ENCODE data around the gene CROCC. TPM values are rescaled to one million over a fixed set of nuclear protein-coding genes. Genes with fewer than 3 reads are reported as not detected.

The CROCC gene
- polyA plus RNA-seq, 2 of the 4 experiments (the other 2 are of a cell fraction), result 4.4 to 10.6 TPM

DNA sequence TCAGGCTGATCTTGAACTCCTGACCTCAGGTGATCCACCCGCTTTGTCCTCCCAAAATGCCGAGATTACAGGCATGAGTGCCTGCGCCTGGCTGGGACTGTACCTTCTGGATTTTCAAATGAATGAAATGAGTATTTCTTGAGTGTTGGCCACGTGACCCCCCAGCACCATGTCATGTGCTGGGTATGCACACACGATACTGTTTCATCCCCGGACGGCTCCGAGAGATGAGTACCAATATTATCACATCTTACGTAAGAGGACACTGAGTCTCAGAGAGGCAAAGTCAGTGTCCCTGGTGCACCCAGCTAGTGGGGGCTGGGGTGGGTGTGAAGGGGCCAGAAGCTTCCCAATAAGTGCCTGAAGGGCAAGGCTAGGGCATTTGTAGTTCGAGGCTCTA lies 780 bp upstream of the CROCC start:
- ChIA-PET POLR2A (no interaction called here), CTCF (interaction anchor here (1.6 kb wide), 1 partner anchor 31 kb away, joined by 3 read pairs; no protein-coding TSS in a partner anchor)
- Histone ChIP-seq H3K27ac (no peak overlapping the region), H3K4me1 (no peaks in the 10 kb centered on the region), H3K9me3 (no peaks in the 10 kb centered on the region), H3K4me3 (no peak overlapping the region), H3K4me2 (no peak overlapping the region)
- ATAC-seq (no peak), DNase-seq (ENCODE audit: low read depth in 1 of 2, low spot score in 1 of 2) (no peak), FAIRE-seq (no peak)
- TF ChIP-seq HDAC2 (IDR thresholded peaks at IDR 0.05), result no peak
- TF ChIP-seq, protein P1, sequence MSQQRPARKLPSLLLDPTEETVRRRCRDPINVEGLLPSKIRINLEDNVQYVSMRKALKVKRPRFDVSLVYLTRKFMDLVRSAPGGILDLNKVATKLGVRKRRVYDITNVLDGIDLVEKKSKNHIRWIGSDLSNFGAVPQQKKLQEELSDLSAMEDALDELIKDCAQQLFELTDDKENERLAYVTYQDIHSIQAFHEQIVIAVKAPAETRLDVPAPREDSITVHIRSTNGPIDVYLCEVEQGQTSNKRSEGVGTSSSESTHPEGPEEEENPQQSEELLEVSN (IDR thresholded peaks at IDR 0.05; ENCODE audit: borderline replicate concordance, low read depth), result no peak
- no peak for TF ChIP-seq MAZ (IDR thresholded peaks at IDR 0.05; ENCODE audit: borderline replicate concordance, low read depth, low read length)
- TF ChIP-seq BHLHE40 (IDR thresholded peaks at IDR 0.05; ENCODE audit: low read depth, low read length), result no peak
- no peak for TF ChIP-seq EHF (CRISPR knock-in tag; IDR thresholded peaks at IDR 0.05)
- no peak for TF ChIP-seq RCOR1 (IDR thresholded peaks at IDR 0.05; ENCODE audit: low read depth, low read length)
- TF ChIP-seq JUN (IDR thresholded peaks at IDR 0.05), result no peak
- TF ChIP-seq, protein P2, sequence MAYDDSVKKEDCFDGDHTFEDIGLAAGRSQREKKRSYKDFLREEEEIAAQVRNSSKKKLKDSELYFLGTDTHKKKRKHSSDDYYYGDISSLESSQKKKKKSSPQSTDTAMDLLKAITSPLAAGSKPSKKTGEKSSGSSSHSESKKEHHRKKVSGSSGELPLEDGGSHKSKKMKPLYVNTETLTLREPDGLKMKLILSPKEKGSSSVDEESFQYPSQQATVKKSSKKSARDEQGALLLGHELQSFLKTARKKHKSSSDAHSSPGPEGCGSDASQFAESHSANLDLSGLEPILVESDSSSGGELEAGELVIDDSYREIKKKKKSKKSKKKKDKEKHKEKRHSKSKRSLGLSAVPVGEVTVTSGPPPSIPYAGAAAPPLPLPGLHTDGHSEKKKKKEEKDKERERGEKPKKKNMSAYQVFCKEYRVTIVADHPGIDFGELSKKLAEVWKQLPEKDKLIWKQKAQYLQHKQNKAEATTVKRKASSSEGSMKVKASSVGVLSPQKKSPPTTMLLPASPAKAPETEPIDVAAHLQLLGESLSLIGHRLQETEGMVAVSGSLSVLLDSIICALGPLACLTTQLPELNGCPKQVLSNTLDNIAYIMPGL (CRISPR knock-in tag; IDR thresholded peaks at IDR 0.05; ENCODE audit: borderline replicate concordance), result no peak
- no peak for TF ChIP-seq ZSCAN20 (CRISPR knock-in tag; IDR thresholded peaks at IDR 0.05)
- TF ChIP-seq EHMT2 (IDR thresholded peaks at IDR 0.05; ENCODE audit: low read depth), result no peak
- 84% methylated on average over 10 of the region's 10 CpGs for WGBS (ENCODE audit: missing lambda C conversion rate)

DNA sequence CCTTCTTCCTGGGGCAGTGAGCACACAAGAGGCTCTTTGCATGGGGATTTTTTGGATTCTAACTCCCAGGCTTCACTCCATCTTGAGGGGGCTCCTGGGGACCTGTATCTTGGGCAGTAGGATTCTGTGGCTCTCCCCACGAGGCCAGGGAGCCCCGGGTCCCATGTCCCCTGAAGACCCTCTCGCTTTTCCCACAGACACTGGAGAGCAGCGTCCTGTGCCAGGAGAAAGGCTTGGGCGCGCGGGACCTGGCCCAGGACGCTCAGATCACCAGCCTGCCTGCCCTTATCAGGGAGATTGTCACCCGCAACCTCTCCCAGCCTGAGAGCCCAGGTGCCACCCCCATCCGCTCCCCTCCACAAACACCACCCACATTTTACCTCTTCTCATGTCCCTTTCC lies 735 bp downstream of the CROCC start:
- ChIA-PET POLR2A (no interaction called here), CTCF (interaction anchor here (1.0 kb wide), 1 partner anchor 42 kb away, joined by 3 read pairs; no protein-coding TSS in a partner anchor)
- H3K4me2 ChIP-seq, result no peak overlapping the region
- DNase-seq (ENCODE audit: low read depth in 1 of 2, low spot score in 1 of 2), result no peak
- FAIRE-seq, result no peak
- H3K27ac ChIP-seq, result no peak overlapping the region
- H3K4me3 ChIP-seq, result no peak overlapping the region
- no peak for ATAC-seq
- H3K4me1 ChIP-seq, result no peaks in the 10 kb centered on the region
- no peak for TF ChIP-seq HOXA7 (CRISPR knock-in tag; IDR thresholded peaks at IDR 0.05)
- TF ChIP-seq MAFK (IDR thresholded peaks at IDR 0.05; ENCODE audit: partially characterized antibody), result no peak
- no peak for TF ChIP-seq PHF8 (IDR thresholded peaks at IDR 0.05; ENCODE audit: borderline replicate concordance, low read depth)
- TF ChIP-seq KDM5A (IDR thresholded peaks at IDR 0.05), result no peak
- no peaks in the 10 kb centered on the region for H3K9me3 ChIP-seq
- WGBS (ENCODE audit: missing lambda C conversion rate), result 99% methylated on average over 5 of the region's 10 CpGs

DNA sequence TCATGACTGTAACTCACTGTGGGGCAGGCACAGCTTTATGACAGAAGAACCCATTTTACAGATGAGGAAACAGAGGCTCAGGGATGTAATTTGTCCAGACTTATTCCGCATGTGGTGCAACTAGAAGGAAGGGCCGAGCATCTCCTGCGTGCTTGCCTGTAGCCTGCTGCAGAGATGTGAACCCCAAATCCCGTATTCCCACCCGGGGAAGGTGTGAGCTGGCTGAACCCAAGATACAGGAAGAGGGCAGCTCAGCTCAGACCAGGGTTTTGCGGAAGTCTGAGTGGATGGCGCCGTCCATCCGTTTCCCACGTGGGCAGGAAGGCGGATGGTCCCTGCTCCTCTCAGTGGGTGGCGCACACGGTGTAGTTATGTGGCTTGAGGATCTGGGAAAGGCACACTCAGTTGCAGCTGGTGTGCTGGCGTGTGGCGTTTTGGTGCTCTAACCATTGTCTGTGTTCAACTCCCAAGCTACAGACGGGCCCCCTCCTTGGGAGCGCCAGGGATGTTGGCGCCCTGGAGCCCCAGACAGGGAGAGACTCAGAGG lies 1.2 kb downstream of the CROCC start:
- CTCF ChIA-PET, result interaction anchor here (1.0 kb wide), 1 partner anchor 41 kb away, joined by 3 read pairs; no protein-coding TSS in a partner anchor
- FAIRE-seq (no peak), ATAC-seq (no peak), DNase-seq (ENCODE audit: low read depth in 1 of 2, low spot score in 1 of 2) (no peak)
- TF ChIP-seq HOXB13 (CRISPR knock-in tag; IDR thresholded peaks at IDR 0.05; ENCODE audit: low read depth) (no peak), RNF2 (IDR thresholded peaks at IDR 0.05; ENCODE audit: borderline replicate concordance, low read depth) (no peak), FOXS1 (CRISPR knock-in tag; IDR thresholded peaks at IDR 0.05) (no peak), HOXA7 (CRISPR knock-in tag; IDR thresholded peaks at IDR 0.05) (no peak), HDAC2 (IDR thresholded peaks at IDR 0.05) (no peak), RCOR1 (IDR thresholded peaks at IDR 0.05; ENCODE audit: low read depth, low read length) (no peak), ZFP36 (IDR thresholded peaks at IDR 0.05; ENCODE audit: borderline replicate concordance, partially characterized antibody) (no peak), BHLHE40 (IDR thresholded peaks at IDR 0.05; ENCODE audit: low read depth, low read length) (no peak), MYC (IDR thresholded peaks at IDR 0.05; ENCODE audit: borderline replicate concordance, low read length) (no peak), FOSL2 (IDR thresholded peaks at IDR 0.05) (no peak), FOSL2 (CRISPR knock-in tag; IDR thresholded peaks at IDR 0.05) (no peak), ZSCAN20 (CRISPR knock-in tag; IDR thresholded peaks at IDR 0.05) (no peak), CBX8 (IDR thresholded peaks at IDR 0.05) (no peak), TFCP2L1 (CRISPR knock-in tag; IDR thresholded peaks at IDR 0.05) (no peak)
- TF ChIP-seq, protein P3, sequence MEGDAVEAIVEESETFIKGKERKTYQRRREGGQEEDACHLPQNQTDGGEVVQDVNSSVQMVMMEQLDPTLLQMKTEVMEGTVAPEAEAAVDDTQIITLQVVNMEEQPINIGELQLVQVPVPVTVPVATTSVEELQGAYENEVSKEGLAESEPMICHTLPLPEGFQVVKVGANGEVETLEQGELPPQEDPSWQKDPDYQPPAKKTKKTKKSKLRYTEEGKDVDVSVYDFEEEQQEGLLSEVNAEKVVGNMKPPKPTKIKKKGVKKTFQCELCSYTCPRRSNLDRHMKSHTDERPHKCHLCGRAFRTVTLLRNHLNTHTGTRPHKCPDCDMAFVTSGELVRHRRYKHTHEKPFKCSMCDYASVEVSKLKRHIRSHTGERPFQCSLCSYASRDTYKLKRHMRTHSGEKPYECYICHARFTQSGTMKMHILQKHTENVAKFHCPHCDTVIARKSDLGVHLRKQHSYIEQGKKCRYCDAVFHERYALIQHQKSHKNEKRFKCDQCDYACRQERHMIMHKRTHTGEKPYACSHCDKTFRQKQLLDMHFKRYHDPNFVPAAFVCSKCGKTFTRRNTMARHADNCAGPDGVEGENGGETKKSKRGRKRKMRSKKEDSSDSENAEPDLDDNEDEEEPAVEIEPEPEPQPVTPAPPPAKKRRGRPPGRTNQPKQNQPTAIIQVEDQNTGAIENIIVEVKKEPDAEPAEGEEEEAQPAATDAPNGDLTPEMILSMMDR (IDR thresholded peaks at IDR 0.05), result no peak
- H3K4me3 ChIP-seq, result no peak overlapping the region
- H3K4me2 ChIP-seq, result no peak overlapping the region
- H3K27ac ChIP-seq, result no peak overlapping the region
- no peaks in the 10 kb centered on the region for H3K4me1 ChIP-seq
- 84% methylated on average over 15 of the region's 18 CpGs for WGBS (ENCODE audit: missing lambda C conversion rate)
- POLR2A ChIA-PET, result no interaction called here
- H3K9me3 ChIP-seq, result no peaks in the 10 kb centered on the region
